TTC549 (cell line): ENCODE measurements around the gene CWC22.
"Not testable (repeated sequence)": the region's sequence is repeated elsewhere in the genome, so short reads cannot be mapped to it uniquely, and the experiment has no call there.

Experiments
- FAIRE-seq: peaks from 2 replicates; lab custom pipeline; 2012; peaks lifted over from hg19 to GRCh38; lab: Jason Lieb, UNC

The CWC22 gene

DNA sequence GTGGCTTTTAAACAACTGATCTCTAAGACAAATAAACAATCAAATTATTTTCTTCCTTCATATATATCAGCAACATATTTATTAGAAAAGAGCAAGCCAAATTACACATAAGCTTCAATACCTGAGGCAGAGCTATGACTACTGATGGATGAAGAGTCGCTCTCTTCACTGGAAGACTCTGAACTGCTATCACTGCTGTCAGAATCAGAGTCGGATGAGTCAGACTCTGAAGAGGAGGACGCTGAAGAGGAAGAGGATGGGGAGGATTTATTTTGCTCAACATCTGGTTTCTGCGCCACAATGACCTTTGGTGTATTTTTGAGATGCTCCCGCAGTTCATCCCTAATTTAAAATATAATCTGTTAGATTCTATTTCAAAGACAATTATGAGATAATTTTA is 56.7 kb downstream of the CWC22 start:
- no peak for FAIRE-seq

DNA sequence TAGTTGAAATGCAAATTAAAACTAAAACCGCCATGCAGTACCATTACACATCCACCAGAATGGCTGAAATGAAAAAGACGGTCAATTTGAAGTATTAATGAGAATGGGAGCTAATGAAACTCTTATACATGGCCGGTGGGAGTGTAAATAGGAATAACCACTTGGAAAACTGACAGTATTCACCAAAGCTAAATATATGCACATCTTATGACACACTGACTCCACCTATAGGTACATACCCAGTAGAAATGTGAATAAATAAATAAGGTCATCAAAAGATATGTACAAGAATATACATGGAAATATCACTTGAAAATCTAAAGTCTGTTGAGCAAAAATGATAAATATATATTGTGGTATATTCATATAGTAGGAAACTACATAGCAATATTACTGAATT is 57.7 kb downstream of the CWC22 start:
- no peak for FAIRE-seq

DNA sequence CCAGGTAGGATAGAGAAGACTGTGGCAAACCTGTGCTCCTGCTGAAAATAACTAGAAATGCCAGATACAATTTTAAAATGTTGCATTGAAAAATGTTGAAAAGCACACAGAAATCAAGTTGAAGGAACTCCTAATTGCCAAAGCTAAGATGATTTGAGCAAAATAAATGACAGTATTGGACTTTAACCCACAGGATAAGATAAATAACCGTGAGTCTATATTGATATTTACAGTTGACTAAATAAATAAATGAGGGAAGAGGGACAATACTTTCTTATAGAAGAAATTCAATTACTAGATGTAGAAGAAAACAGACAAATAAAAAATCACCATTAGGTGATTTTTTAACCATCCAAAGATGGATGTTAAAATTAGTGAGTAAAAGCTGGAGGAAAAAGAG is 59.0 kb downstream of the CWC22 start:
- no peak for FAIRE-seq

DNA sequence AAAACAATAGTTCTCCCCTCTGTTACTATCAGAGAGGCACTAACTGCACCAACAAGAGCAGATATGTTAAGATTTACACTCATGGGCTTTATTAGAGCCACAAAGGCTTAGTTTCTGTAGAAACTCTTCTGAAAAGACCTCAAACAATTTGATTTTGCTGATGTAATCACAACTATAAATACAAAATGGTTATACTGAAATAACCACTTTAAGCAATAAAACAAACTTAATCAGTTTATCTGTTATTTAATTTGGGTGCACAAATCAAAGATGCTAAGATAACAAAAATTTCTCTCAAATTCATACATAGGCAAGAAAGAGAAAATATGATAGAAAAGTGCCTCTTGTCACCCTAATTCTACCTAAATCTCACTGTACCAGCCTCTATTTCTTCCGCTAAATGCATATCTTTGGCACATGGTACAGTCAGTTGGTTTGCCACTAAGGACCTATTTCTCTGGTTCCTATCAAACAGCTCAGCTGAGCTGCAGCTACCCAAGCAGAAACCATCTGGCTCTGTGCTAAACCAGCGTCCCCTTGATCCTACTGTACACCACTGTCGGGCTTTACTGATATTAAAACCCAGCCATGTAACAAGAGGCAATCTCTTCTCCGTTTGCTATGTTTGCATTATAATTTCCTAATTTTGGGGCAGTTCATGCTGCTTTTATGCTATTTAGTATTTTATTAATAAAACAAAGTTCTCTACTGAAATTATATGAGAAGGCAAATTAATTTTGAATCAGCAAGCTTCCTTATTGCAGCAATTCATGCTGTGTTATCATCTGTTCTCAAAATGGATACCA is 60.1 kb downstream of the CWC22 start:
- FAIRE-seq = no peak

DNA sequence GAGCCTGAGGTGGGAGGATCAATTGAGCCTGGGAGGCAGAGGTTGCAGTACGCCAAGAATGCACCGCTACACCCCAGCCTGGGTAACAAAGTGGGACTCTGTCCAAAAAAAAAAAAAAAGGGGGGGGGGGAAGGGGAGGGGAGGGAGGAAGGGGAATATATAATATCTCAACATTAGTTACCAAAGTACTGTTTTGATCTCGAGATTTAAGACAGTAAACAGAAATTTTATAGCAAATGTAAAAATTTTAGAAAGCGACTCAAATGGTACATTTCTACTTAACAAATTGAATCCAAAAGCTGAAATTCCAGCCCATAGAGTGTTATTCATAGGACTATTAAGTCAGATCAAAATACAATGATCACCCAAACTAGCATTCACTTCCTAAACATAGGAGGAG is 60.8 kb downstream of the CWC22 start:
- FAIRE-seq = no peak

DNA sequence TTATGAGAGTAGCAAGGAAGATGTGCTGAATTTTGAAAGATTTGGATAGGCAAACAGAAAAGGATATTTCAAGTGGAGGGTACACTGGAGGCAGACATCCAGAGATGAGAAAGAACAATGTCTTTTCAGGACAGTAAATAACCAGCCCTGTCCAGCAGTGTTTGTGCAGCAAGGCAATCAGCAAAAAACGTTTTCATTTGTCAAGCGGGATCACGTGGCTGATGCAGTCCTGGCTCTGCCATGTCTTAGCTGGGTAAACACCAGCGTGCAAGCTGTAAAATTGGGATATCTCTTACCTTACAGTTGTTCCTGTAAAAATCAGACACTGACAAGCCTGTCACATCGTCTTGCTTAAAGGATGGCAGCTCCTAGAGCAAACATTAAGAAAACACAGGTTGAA is 67.8 kb downstream of the CWC22 start:
- FAIRE-seq = no peak

DNA sequence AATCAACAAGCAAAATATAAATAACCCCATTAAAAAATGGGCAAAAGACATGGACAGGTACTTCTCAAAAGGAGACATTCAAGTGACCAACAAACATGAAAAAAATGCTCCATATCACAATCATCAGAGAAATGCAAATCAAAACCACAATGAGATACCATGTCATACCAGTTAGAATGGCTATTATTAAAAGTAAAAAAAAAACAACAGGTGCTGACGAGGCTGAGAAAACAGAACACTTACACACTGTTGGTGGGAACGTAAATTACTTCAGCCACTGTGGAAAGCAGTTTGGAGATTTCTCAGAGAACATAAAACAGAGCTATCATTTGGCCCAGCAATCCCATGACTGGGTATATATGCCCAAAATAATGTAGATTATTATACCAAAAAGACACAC is 69.1 kb downstream of the CWC22 start:
- FAIRE-seq = no peak

DNA sequence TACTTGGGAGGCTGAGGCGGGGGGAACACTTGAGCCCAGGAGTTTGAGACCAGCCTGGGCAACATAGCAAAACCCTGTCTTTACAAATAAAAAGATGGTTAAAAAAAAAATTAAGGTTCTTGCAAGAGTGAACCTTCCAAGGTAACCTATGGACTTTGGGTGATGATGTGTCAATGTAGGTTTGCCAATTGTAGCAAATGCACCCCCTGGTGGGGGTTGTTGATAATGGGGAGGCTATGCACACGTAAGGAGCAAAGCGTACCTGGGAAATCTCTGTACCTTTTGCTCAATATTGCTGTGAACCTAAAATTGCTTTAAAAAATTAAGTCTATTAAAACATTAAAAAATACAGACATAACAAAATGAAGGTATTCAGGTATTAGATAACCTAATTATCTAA is 70.4 kb downstream of the CWC22 start:
- no peak for FAIRE-seq

DNA sequence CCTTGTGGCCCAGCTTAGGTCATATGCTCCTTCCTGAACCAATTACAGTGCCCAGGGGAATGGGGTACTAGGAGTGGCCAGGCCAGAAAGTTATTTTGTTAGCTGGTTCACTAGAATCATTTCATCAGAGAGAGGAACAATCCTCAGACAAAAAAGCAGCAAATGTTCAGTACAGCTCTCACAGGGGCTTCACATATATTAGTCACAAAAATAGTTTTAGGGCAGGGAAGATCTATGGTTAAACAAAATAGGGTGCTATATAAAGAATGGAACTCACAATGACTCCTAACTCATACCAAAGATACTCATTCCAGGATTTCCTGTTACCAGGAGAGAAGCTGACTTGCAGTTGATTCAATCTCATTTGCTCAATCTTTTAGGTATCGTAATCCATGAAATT is 71.0 kb downstream of the CWC22 start:
- FAIRE-seq = no peak

DNA sequence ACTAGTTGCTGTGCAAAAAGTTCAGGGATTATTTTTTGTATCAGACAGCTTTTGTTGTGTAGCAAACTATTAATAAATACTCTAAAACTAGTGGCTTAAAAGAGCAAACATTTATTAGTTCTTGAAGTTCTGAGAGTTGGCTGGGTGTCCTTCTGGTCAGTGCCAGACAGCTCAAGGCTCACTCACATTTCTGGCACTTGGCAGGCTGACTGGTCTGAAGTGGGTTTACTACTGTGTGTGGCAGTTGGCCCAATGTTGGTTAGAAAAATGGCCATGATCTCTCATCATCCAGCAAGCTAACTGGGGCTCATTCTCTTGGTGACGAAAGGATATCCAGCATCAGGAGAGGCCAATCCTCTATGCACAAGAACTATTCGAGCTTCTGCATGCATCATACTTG is 74.3 kb downstream of the CWC22 start:
- FAIRE-seq = no peak

DNA sequence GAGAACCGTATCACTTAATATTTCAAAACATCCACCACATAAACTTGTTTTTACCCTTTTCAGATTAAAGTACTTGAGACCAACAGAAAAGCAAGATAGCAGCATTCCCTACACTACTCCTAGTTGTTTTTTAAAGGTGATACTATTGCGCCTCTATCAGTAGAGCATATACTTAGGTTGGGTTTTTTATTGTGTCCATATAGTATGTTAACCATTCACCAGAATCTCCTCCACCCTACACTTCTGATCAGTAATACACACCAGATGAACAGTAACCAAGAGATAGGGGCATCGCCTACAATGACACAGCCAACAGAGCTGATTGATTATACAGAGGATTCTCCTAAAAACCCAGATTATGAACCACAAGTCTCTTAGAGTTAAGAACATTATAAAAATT is 75.6 kb downstream of the CWC22 start:
- no peak for FAIRE-seq

DNA sequence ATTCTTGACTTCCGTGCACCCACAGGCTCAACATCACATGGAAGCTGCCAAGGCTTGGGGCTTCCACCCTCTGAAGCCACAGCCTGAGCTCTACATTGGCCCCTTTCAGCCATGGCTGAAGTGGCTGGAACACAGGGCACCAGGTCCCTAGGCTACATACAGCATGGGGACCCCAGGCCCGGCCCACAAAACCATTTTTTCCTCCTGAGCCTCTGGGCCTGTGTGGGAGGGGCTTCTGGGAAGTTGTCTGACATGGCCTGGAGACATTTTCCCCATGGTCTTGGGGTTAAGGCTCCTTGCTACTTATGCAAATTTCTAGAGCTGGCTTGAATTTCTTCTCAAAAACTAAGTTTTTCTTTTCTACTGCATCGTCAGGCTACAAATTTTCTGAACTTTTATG is 77.1 kb downstream of the CWC22 start:
- not testable (repeated sequence) for FAIRE-seq

DNA sequence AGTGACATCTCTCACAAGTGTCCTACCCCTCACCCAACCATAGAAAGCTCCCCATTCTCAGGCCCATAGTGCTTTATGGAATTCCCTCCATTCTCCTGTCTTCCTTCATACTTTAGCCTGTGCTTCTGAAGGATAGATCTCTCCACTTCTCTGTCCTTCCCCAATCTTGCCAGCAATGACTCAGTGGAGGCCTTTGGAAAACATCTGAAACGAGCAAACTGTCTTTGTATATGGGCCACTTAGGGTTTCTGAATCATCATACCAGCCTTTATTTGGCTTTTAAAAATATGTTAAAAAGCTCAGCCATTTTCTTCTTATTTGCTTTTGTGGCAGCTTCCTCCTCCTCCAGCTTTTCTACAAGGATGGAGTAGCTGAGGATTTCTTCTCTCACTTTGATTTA is 80.1 kb downstream of the CWC22 start:
- FAIRE-seq = no peak

DNA sequence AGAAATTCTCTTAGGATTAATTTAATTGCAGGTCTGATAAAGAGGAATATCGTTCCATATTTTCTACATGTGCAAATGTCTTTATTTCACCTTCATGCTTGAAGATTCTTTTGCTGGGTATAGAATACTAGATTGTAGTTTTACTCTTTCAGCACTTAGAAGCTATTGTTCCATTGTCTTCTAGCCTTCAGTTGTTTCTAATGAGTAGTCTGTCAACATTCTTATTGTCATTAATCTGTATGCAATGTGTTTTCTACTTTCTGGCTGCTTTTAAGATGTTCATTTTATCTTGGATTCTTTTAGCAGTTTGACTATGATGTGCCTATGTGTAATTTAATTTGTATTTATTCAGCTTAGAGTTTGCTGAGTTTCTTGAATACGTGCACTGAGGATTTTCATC is 81.4 kb downstream of the CWC22 start:
- no peak for FAIRE-seq

DNA sequence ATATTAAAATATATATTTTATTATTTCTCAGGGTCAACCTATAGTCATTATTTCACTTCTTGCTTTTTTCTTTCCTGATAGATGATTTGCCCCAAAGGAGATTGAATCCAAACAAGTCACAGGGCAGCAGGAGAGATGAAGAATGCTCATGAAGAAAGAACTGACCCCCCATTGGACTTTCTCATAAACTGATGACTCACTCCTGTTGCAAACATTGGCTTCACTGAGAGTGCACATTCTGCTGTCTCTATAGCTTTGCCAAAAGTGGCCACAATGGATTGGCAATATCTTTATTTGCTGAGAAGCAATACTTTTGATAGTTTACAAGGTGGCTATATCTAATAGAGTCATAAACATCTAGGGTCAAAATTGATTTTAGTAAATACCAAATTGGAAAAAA is 89.8 kb downstream of the CWC22 start:
- FAIRE-seq = no peak

DNA sequence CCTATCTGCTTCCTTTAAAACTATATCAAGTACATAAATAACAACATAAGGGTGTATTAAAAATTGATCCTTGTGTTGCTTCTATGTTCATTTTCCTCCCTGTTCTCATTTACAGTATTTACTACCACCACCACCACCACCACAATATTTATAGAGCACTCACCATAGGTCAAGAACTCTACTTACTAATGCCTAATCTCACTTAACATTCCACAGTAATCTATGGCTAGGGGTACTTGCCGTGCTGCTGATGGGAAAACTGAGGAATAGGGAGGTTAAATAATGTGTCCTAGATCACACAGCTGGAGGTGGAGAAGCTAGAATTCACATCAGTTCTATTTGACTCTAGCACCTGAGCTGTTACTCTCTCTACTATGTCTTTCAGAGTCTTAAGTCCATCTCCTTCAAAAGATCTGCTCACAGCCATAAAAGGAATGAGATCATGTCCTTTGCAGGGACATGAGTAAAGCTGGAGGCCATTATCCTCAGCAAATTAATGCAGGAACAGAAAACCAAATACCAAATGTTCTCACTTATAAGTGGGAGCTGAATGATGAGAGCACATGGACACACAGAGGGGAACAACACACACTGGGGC is 91.6 kb downstream of the CWC22 start:
- FAIRE-seq = no peak

DNA sequence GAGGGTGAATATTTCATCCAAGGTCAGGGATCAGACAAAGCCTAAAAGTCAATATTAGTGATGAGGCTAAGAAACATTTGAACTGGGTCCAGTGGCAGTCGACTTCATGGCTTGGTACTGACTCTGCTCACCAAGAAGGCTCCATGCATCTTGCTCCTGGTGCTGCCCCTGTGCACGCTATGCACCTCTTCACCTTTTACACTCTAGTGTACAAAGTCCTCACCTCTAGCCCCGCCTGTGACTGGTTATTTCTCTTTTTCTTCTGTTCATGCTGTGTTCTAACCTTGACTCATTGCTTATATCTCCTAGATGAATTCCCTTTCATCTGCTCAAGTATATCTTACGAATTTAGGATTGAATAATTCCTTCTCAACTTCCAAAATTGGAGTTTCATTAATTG is 93.3 kb downstream of the CWC22 start:
- no peak for FAIRE-seq

DNA sequence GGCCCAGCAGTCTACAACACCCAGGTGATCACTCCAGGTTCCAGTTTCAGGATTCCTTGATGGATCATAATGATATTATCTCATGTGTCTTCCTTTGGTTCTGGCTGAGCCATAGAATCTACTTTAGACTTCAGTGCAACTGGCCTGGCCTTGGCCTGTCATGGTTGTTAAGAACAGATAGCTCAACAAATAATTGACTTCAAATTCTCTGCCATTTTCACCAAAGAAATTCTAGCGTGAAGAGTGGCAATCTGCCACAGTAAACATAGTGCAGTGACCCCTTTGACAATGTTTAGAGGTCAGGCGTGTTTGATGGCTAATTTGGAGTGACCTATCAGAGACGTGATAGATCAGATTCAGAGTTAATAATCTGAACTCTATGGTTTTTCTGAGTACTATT is 95.5 kb downstream of the CWC22 start:
- FAIRE-seq = no peak

DNA sequence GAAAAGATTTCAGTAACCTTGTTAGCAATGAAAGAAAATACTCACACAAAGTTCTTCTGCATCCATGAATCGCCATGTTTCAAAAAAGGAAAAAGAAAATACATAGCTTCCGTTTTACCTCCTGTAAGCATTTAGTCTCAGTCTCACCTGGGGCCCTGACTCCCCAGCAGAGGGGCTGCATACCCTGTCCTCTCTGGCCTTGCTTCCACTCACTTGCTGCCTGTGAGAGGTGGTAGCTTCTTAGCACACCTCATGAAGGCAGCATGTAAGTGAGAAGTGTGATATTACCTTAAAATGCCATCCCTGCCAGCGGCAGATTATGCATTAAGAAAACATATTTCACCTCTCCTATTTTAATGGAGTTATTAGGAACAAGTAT is 96.4 kb downstream of the CWC22 start:
- no peak for FAIRE-seq

DNA sequence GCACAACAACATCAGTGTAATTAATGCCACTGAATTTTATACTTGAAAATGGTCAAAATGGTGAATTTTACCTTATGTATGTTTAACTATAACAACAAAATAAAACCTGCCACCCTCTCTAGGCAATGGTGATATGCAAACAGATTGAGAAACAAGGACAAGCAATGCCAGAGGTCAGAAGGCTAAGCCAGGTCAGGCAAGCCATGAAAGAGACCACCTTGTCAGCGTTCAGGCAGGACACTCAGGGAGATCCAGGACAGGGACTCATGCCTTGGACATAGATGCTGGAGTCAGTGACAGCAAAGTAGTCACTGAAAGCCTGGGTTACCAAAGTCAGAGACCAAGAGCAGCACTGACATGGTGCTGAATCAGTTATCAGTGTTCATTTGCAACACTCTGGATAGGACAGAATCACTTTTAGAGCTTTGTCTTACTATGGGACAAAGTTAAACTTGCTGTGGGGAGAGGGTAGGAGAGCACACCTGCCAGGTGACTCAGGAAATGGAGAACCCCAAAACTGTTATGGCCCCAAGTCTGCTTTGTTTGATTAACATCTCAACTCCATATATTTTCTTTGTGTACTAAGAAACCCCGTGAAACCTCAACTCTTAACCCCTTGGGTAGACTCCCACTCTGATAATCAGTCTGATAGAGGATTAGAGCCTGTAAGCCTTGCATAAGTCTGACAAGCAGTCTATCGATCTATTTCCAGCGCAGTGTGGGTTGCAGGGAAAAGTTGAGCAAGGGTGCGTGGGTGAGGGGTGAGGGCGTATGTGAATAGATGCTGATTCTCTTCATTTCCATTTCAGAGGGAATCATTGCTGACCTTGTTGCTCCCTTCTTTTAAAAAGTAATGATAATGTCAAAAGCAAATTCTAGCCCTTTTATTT is 97.0 kb downstream of the CWC22 start:
- FAIRE-seq = no peak

DNA sequence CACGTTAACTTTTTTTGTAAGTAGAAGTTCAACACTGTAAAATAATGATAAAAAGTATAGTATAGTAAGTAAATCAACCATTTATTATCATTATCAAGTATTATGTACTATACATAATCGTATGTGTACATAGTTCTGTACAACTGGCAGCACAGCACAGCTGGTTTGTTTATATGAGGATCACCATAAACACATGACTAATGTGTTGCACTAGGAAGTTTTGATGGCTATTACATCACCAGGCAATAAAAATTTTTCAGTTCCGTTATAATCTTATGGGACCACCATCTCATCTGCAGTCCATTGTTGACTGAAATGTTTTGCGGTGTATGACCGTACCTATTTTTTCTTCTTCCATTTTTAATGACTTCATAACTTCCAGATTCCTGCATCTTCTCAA is 106.4 kb downstream of the CWC22 start:
- FAIRE-seq = no peak

DNA sequence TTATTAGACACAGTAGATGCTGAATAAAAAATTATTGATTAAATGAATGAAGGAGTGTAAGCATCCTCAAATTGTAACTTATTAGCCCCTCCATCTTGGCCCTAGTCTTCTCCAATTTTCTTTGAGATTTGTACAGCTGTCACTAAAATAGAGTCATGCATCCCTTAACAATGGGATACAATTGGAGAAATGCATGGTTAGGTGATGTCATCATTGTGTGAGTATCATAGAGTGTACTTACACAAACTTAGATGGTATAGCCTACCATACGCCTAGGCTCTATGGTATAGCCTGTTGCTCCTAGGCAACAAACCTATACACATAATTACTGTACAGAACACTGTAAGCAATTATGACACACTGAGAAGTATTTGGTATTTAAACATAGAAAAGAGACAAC is 107.4 kb downstream of the CWC22 start:
- no peak for FAIRE-seq

DNA sequence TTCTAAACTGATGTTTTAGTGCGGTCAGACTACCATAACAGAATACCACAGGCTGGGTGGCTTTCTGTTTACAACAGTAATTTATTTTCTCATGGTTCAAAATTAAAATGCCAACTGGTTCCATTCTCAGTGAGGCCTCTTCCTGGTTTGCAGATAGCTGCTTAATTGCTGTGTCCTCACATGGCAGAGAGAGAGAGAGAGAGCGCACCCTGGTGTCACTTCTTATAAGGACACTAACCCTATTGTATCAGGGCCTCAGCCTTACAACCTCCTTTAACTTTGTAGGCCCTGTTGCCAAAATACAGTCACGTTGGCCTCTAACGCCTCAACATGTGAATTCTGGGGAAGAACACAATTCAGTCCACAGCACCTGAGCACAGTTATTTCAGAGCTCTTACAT is 108.2 kb downstream of the CWC22 start:
- FAIRE-seq = no peak
